ENCODE data around the gene KNDC1. TPM values are rescaled to one million over a fixed set of nuclear protein-coding genes. Genes with fewer than 3 reads are reported as not detected.

KNDC1 gene
- polyA plus RNA-seq, 1 donor from 2014 or later = 4.3 TPM

DNA sequence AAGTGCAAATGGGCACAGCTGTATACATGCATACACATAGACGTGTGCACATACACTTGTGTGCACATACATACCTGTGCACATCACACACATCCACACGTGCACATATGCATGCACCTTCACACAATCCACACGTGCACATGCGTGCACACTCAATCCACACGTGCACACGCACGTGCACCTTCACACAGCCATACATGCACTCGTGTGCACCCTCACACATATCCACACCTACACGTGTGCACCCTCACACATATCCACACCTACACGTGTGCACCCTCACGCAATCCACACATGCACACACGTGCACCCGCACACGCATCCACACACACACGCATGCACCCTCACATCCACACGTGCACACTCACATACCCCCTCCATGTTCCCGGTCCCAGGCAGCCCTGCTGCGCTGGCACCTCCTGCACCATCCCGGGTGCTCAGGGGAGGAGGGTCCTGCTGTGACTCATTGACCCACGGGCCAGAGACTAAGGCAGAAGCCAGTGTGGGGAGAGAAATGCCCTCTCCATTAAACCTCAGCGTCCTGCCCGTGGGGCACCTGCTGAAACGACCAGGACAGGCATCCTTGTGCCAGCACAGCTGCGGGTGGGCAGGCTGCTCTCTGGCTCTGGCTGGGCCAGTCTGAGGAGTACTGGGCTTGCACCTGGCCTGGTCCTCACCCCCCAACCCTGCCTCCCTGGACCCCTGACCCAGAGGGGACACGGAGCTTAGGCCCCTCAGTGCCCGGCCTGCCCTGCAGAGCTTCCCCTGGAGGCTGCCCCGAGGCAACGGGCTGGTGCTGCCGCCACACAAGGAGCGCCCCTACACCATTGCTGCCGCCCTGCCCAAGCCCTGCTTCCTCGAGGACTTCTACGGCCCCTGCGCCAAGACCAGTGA, 52.2 kb downstream of the KNDC1 start:
- Histone ChIP-seq H3K9me3 (ENCODE audit: low read length) (no peaks in the 10 kb centered on the region), H3K36me3 (ENCODE audit: insufficient read depth, low read length) (no peaks in the 10 kb centered on the region), H3K9me2 (ENCODE audit: insufficient read depth, low read length) (no peaks in the 10 kb centered on the region), H3K27ac (ENCODE audit: low read length) (no peak overlapping the region), H3K4me3 (ENCODE audit: low read length) (no peak overlapping the region), H3K27me3 (ENCODE audit: insufficient read depth, low read depth, low read length) (no peaks in the 10 kb centered on the region), H3K9ac (ENCODE audit: low read length) (no peak overlapping the region), H3K79me2 (replicated peaks; ENCODE audit: insufficient read depth, low read length) (no peaks in the 10 kb centered on the region), H3K4me2 (ENCODE audit: low read length) (no peak overlapping the region), H3F3A (ENCODE audit: insufficient read depth, low read length, poor library complexity, severe bottlenecking) (no peaks in the 10 kb centered on the region), H4K20me1 (ENCODE audit: insufficient read depth) (no peaks in the 10 kb centered on the region), H2AFZ (ENCODE audit: low read depth, low read length) (no peak overlapping the region)
- TF ChIP-seq EP300 (conservative IDR thresholded peaks at IDR 0.05; ENCODE audit: poor library complexity, severe bottlenecking) (no peak), RAD21 (conservative IDR thresholded peaks at IDR 0.05) (no peak), SMC3 (conservative IDR thresholded peaks at IDR 0.05; ENCODE audit: poor library complexity) (no peak), TAF1 (IDR thresholded peaks at IDR 0.05; ENCODE audit: low read depth) (no peak), POLR2AphosphoS5 (IDR thresholded peaks at IDR 0.05) (no peak), EZH2 (IDR thresholded peaks at IDR 0.05; ENCODE audit: borderline replicate concordance, insufficient read depth, low read length, poor library complexity, severe bottlenecking) (no peak), MXI1 (conservative IDR thresholded peaks at IDR 0.05; ENCODE audit: poor library complexity, severe bottlenecking) (no peak)
- TF ChIP-seq, protein P1, sequence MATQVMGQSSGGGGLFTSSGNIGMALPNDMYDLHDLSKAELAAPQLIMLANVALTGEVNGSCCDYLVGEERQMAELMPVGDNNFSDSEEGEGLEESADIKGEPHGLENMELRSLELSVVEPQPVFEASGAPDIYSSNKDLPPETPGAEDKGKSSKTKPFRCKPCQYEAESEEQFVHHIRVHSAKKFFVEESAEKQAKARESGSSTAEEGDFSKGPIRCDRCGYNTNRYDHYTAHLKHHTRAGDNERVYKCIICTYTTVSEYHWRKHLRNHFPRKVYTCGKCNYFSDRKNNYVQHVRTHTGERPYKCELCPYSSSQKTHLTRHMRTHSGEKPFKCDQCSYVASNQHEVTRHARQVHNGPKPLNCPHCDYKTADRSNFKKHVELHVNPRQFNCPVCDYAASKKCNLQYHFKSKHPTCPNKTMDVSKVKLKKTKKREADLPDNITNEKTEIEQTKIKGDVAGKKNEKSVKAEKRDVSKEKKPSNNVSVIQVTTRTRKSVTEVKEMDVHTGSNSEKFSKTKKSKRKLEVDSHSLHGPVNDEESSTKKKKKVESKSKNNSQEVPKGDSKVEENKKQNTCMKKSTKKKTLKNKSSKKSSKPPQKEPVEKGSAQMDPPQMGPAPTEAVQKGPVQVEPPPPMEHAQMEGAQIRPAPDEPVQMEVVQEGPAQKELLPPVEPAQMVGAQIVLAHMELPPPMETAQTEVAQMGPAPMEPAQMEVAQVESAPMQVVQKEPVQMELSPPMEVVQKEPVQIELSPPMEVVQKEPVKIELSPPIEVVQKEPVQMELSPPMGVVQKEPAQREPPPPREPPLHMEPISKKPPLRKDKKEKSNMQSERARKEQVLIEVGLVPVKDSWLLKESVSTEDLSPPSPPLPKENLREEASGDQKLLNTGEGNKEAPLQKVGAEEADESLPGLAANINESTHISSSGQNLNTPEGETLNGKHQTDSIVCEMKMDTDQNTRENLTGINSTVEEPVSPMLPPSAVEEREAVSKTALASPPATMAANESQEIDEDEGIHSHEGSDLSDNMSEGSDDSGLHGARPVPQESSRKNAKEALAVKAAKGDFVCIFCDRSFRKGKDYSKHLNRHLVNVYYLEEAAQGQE (IDR thresholded peaks at IDR 0.05; ENCODE audit: borderline replicate concordance) = no peak
- TF ChIP-seq, protein P2, sequence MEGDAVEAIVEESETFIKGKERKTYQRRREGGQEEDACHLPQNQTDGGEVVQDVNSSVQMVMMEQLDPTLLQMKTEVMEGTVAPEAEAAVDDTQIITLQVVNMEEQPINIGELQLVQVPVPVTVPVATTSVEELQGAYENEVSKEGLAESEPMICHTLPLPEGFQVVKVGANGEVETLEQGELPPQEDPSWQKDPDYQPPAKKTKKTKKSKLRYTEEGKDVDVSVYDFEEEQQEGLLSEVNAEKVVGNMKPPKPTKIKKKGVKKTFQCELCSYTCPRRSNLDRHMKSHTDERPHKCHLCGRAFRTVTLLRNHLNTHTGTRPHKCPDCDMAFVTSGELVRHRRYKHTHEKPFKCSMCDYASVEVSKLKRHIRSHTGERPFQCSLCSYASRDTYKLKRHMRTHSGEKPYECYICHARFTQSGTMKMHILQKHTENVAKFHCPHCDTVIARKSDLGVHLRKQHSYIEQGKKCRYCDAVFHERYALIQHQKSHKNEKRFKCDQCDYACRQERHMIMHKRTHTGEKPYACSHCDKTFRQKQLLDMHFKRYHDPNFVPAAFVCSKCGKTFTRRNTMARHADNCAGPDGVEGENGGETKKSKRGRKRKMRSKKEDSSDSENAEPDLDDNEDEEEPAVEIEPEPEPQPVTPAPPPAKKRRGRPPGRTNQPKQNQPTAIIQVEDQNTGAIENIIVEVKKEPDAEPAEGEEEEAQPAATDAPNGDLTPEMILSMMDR (IDR thresholded peaks at IDR 0.05; ENCODE audit: poor library complexity, severe bottlenecking) = no peak

- H3K27ac ChIP-seq (ENCODE audit: low read length) = no peak overlapping the region
- H3F3A ChIP-seq (ENCODE audit: insufficient read depth, low read length, poor library complexity, severe bottlenecking) = no peaks in the 10 kb centered on the region
- H2AFZ ChIP-seq (ENCODE audit: low read depth, low read length) = no peak overlapping the region
- H3K79me2 ChIP-seq (replicated peaks; ENCODE audit: insufficient read depth, low read length) = no peaks in the 10 kb centered on the region
- H3K9me3 ChIP-seq (ENCODE audit: low read length) = no peaks in the 10 kb centered on the region
- no peaks in the 10 kb centered on the region for H3K27me3 ChIP-seq (ENCODE audit: insufficient read depth, low read depth, low read length)
- no peak overlapping the region for H3K4me3 ChIP-seq (ENCODE audit: low read length)
- H3K9me2 ChIP-seq (ENCODE audit: insufficient read depth, low read length) = no peaks in the 10 kb centered on the region
- H3K4me2 ChIP-seq (ENCODE audit: low read length) = no peak overlapping the region
- no peak for TF ChIP-seq TAF1 (IDR thresholded peaks at IDR 0.05; ENCODE audit: low read depth)
- no peak for TF ChIP-seq RAD21 (conservative IDR thresholded peaks at IDR 0.05)
- no peak for TF ChIP-seq MXI1 (conservative IDR thresholded peaks at IDR 0.05; ENCODE audit: poor library complexity, severe bottlenecking)
- TF ChIP-seq SMC3 (conservative IDR thresholded peaks at IDR 0.05; ENCODE audit: poor library complexity) = no peak
- TF ChIP-seq, protein P1 (IDR thresholded peaks at IDR 0.05; ENCODE audit: borderline replicate concordance) = no peak
- TF ChIP-seq EZH2 (IDR thresholded peaks at IDR 0.05; ENCODE audit: borderline replicate concordance, insufficient read depth, low read length, poor library complexity, severe bottlenecking) = no peak
- TF ChIP-seq EP300 (conservative IDR thresholded peaks at IDR 0.05; ENCODE audit: poor library complexity, severe bottlenecking) = no peak
- TF ChIP-seq, protein P2 (IDR thresholded peaks at IDR 0.05; ENCODE audit: poor library complexity, severe bottlenecking) = no peak
- TF ChIP-seq POLR2AphosphoS5 (IDR thresholded peaks at IDR 0.05) = no peak
- H3K9ac ChIP-seq (ENCODE audit: low read length) = no peak overlapping the region
- no peaks in the 10 kb centered on the region for H3K36me3 ChIP-seq (ENCODE audit: insufficient read depth, low read length)
- no peaks in the 10 kb centered on the region for H4K20me1 ChIP-seq (ENCODE audit: insufficient read depth)
These were observed 53.0 kb downstream of the KNDC1 start for GRCh38 chr10:133212853-133213494.
